GM18499 (cell line): ENCODE results near the gene KCNE3.
"Not testable (repeated sequence)": the region's sequence is repeated elsewhere in the genome, so short reads cannot be mapped to it uniquely, and the experiment has no call there.

ENCODE experiments used
- ATAC-seq: cut with Tn5 transposase; IDR thresholded peaks from one replicate; pipeline ENCODE4 v1.9.1; 2021; ENCODE audit warnings: moderate number of reproducible peaks; ENCODE audit not compliant: insufficient read depth, unreplicated experiment

KCNE3 gene

GRCh38 chr11:74446532-74446938, 20.8 kb downstream of the KCNE3 start:
- ATAC-seq, result no peak

- ATAC-seq, result no peak
These were observed 23.0 kb downstream of the KCNE3 start for GRCh38 chr11:74444173-74444826.

DNA sequence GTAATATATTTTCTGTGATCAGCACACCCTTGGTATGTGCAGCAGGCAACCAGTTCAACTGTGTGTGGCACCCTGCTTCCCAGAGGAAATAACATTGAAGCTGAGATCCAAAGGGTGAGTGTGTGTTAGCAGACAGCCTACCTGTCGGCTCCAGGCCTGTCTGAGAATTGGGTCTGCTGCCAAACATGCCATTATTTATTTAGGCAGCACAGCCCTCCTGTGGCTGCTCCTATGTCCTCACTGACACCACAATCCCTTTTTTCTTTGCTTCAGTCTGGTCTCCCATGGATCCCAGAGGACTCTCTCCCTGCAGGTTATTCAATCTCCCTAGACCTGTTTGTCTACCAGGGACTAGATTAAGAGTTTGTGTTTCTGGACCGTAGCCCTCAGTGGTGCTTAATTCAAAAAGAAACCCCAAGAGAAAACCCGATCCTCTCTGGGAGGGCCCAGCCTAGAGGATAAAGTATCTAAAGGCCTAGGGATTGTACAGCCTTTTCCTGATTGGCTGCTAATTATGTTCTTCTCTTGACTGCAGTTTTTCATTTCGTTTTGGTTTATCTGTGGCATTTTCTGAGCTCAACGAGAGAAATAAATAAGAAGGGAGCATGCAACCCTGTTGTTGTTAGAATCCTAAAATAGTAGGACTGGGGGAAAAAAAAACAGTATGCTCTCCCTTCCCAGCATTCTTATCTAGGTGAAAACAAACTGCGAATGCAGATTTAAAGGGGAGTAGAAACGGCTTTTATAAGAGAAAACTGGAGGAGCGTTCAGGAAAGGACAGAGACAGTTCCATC, 24.1 kb downstream of the KCNE3 start:
- ATAC-seq, result no peak

DNA sequence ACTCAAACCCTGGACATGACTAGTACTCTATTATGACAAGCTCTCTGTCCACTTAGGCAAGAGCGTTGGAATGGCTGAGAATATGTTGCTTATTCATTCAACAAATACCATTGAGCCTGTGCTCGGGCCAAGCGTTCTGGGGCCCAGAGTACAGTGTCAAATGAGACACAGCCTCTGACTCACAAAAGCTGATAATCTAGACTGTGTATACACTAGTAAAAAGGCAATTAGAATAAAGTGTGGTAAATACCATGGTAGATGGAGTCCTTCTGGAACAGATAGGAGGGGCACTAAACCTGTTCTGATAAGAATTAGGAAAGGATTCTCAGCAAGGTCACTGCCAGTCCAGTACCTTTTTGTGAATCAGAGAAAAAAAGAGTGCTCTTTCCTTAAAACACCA, 24.7 kb downstream of the KCNE3 start:
- no peak for ATAC-seq

DNA sequence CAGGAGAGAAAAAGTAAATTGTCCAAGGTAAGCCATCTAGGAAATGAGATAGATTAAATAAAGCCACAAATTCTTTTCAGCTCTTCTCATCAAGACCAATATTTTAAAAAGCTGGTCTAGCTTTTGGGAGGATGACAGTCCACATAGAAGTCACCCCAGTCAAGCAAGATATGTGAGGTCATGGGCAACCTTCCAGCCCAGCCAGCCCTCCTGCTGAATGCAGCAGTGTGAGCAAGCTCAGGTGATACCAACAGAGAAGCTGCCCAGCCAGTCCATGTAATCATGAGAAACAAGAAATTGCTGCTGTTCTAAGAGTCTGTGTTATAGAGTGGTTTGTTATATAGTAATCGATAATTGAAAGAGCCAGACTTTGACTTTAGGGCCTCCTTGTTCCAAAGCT, 28.7 kb downstream of the KCNE3 start:
- ATAC-seq, result no peak

DNA sequence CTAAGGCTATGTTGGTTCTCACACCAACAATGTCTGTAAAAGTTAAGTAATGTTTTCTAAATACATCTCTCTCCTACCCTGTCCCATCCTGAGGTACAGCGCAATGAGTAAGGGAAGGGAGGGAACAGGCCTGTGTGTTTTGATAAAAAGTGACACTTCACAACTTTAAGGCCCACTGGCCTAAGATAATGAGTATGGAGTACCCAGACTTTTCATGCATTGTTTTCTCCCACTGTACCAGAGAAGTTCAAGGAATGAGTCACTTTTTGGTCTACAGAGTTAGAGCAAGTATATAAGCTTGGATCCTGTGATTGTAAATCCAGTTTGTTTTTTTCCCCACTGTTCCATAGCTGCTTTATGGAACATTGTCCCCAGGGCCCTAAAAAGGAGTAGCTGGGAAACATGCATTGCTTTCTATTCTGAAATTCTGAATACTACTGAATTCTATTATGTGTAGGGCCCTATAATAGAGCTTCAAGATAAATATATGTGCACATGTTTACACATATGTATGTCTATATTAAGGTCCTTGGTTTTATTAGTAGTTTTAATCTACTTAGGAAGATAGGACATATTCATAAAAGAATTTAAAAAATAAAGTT, 29.8 kb downstream of the KCNE3 start:
- ATAC-seq, result no peak

DNA sequence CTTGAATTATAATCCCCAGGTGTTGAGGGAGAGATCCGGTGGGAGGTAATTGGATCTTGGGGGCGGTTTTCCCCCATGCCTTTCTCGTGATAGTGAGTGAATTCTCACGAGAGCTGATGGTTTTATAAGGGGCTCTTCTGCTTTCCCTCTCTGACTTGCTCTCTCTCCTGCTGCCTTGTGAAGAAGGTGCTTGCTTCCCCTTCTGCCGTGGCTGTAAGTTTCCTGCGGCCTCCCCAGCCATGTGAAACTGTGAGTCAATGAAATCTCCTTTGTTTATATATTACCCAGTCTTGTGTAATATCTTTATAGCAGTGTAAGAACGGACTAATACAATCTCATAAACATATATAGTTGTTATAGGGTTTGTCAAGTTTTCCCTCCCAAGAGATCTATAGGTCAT, 32.8 kb downstream of the KCNE3 start:
- no peak for ATAC-seq

DNA sequence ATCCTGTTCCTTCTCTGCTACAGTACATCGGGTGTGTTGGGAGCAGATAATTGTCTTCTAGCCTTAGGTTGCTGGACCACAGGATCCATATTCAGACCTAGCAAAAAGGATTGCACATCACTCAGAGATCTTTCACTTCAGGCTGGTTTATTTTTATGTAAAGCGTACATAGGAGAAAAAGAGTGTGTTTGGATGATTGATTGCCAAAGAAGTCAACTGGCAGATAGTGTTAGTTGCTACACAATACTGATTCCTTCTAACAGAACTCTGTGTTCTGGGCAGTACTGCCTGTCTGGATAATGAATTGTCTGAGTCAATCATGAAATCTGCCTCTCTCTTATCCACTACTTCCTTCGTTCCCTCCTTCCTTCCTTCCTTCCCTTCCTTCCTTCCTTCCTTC, 38.1 kb downstream of the KCNE3 start:
- ATAC-seq, result no peak

GRCh38 chr11:74427384-74427886, 39.9 kb downstream of the KCNE3 start:
- no peak for ATAC-seq

DNA sequence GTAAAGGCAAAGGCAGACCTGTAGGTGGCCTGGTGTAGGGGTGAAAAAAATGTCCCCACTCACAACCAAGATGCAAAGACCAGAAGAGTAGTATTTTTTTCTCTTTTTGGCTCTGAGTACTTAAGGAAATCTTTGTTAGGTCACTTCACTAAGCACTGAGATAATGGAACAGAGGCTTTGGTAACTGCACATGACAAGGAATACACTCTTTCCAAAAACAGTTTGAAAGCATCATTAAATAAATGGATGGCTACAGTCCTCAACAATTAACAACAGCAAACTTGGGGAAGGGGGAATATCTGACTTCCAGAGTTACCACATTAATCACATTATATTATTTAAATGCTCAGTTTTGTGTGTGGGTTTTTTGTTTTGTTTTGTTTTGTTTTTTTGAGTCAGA, 42.2 kb downstream of the KCNE3 start:
- ATAC-seq, result no peak

- ATAC-seq, result no peak
These were observed 48.8 kb downstream of the KCNE3 start for GRCh38 chr11:74418509-74418895.

DNA sequence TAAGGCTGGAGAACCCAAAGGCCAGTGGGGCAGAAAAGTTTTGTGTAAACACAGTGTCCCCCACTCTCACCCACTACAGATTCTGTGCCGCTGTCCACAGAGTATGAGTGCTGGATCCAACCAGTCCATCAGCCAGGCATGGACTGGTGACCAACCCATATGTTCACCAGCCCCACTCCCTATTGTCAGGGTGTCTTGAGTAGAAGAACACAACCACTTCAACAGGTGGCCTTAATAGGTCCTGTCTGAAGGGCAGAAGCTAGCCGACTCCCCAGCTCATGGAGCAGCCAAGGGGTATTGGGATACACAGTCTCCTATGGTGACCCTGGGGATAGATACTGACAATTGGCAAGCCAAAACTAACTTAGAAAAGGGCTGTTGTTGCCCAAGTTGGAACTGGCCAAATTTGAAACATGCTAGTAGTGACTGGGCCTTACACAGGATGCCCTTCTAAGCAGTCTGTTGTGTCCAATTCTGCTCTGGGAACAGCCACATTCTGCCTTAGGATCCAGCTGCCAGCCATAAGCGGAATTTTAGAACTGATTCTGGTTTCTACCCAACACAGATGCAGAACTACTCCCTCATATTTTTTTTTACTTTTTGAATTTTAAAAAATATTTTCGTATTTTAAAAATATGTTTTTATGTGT, 49.4 kb downstream of the KCNE3 start:
- no peak for ATAC-seq

GRCh38 chr11:74417379-74417804, 50.0 kb downstream of the KCNE3 start:
- ATAC-seq, result no peak

- not testable (repeated sequence) for ATAC-seq
These were observed 50.4 kb downstream of the KCNE3 start for GRCh38 chr11:74416974-74417373.

DNA sequence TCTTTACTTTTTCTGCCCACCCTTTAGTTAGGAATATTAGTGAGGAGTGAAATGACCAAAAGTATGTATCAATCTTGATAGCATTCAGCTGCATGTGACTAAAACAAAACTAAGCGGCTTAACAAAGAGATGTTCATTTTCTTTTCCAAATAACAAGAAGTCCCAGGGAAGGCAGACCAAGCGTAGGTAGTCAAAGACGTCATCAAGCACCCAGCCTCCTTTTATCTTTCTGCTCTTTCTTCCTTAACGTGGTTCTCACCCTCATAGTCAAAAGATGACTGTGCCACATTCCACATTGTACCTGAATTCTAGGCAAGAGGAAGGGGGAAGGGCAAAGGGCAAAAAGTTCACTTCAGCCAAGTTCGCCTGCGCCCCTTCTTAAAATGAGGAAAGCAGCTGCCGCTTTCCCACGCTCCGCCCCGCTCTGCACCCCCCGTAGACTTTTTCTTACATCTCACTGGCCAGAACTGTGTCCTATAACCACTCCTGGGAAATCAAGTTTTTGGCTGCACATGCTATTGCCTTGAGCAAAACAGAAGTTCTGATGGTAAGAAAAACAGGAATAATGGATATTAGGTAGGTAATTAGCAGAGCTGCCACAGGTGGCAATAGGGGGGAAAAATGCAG, 54.5 kb downstream of the KCNE3 start:
- ATAC-seq, result no peak

DNA sequence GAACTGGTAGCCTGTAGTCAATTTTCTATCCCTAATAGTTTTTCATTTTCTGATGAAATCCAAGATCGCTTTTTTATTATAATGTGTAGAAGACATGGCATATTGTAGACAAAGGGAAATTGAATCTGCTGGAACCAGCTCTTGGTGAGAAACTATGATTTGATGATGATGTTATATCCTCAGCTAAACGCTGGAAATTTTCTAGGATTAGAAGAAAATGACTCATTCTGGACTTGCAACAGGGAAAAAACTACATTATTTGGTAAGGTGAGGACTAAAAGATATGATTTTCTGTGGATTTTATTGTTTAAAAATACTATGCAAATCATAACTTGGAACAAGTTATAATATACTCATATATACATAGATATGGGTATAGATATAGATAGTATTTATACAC, 55.0 kb downstream of the KCNE3 start:
- ATAC-seq, result no peak

DNA sequence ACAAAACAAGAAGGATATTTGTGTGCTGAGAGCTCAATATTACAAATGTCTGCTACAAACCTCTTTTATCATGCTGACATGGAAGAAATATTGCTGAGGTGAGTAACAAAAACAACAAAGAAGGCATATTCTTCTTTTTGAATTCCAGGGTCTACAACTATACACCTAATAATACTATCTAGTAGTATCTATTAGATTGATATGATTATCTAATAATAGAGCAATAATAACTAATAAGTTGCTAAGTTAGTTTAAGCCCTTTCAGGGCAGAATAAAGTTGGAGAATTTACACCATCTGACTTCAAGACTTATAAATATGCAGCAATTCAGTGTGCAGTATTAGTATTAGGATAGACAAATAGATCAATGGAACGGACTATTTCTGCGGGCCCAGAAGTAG, 57.7 kb downstream of the KCNE3 start:
- ATAC-seq, result no peak
